ENCODE data around the gene MT1A.

DNA sequence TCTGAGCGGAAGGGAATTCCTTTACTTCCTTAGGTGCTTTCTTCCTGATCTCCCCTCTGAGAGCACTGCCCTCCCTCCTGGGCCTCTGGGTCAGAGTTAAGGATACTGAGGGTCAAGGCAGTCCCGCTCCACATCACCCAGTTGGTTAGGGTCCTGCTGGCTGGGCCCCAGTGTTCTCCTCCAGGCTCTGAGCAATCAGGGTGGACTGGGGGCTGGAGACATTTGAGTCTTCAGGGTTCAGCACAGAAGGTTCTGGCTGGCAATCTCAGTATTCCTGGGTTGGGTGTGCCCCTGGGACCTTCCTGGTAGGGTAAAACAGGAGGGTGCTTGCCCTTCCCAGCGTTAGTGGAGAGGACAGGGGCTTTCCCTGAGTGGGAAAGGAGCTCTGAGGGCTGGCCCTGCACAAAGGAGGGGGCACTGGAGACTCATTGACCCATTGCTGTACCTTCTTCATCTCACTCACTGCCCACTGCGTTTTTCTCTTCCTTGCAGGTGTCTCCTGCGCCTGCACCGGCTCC is 5.6 kb upstream of the MT1A start:
- TF ChIP-seq, protein P1, sequence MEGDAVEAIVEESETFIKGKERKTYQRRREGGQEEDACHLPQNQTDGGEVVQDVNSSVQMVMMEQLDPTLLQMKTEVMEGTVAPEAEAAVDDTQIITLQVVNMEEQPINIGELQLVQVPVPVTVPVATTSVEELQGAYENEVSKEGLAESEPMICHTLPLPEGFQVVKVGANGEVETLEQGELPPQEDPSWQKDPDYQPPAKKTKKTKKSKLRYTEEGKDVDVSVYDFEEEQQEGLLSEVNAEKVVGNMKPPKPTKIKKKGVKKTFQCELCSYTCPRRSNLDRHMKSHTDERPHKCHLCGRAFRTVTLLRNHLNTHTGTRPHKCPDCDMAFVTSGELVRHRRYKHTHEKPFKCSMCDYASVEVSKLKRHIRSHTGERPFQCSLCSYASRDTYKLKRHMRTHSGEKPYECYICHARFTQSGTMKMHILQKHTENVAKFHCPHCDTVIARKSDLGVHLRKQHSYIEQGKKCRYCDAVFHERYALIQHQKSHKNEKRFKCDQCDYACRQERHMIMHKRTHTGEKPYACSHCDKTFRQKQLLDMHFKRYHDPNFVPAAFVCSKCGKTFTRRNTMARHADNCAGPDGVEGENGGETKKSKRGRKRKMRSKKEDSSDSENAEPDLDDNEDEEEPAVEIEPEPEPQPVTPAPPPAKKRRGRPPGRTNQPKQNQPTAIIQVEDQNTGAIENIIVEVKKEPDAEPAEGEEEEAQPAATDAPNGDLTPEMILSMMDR (IDR thresholded peaks at IDR 0.05; ENCODE audit: low read length): no peak
- no peak for TF ChIP-seq EZH2 (optimal IDR thresholded peaks at IDR 0.05; ENCODE audit: low read depth, low read length)

Measured in MM.1S (cell line).